GM13976 (cell line): ENCODE measurements around the gene LARP6.

Source experiments
- DNase-seq: peaks from one replicate; pipeline ENCODE4 v3.0.0; 2012; ENCODE audit warnings: low spot score
- CTCF ChIP-seq: IDR thresholded peaks from 2 replicates; pipeline ENCODE4 v1.5.1; 2012; ENCODE audit warnings: borderline replicate concordance, mild to moderate bottlenecking; ENCODE audit not compliant: insufficient read depth; ENCODE audit errors: extremely low read depth, missing control alignments, control extremely low read depth
- in situ Hi-C: fragments of 300-500 bp; cut with MboI; formaldehyde crosslinking; loops from one replicate; pipeline ENCODE4 v1.12.0; 2022; ENCODE audit warnings: low sequenced_read_pairs, mixed read lengths, inconsistent platforms; ENCODE audit not compliant: unreplicated experiment

The LARP6 gene

DNA sequence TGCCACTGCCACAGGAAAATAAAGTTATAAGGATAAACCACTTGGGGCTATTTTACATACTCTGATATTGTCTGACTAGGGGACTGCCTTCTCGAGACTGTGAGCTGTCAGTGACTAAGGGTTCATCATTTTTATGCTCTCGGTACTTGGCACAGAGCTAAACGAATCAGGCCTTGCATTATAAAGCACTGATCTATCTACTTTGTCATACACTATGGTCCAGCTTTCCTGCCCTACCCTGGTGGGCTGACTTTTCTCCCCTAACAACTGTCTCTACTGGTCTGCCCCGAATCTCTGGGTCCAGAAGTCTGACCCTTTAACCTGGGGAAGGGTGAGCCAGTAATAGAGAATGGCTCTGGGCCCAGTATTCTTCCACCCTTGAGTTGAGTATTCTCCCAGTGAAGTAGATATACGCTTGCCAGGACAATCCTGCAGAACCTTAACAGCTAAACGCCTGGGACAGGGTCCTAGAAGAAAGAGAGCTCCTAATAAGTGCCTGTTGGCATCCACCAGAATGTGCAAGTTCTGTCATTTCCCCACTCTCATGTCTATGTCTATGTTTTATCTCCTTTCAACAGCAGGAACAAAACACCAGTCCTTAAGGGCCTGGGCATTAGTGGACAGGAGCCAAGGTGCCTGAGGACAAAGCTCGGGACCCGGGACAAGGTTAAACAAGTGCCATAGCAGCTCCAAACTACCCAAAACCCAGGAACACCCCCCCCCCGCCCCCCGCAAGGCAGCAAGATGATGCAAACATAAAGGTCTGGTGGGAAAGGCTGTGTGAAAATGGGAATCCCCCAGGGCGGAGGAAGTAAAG, 1.2 kb downstream of the LARP6 start:
- in situ Hi-C loops = no loop called here
- DNase-seq = no peak
- no peak for TF ChIP-seq CTCF

GRCh38 chr15:70851889-70852288, 2.1 kb downstream of the LARP6 start:
- TF ChIP-seq CTCF = no peak
- in situ Hi-C loops = no loop called here
- DNase-seq = no peak

DNA sequence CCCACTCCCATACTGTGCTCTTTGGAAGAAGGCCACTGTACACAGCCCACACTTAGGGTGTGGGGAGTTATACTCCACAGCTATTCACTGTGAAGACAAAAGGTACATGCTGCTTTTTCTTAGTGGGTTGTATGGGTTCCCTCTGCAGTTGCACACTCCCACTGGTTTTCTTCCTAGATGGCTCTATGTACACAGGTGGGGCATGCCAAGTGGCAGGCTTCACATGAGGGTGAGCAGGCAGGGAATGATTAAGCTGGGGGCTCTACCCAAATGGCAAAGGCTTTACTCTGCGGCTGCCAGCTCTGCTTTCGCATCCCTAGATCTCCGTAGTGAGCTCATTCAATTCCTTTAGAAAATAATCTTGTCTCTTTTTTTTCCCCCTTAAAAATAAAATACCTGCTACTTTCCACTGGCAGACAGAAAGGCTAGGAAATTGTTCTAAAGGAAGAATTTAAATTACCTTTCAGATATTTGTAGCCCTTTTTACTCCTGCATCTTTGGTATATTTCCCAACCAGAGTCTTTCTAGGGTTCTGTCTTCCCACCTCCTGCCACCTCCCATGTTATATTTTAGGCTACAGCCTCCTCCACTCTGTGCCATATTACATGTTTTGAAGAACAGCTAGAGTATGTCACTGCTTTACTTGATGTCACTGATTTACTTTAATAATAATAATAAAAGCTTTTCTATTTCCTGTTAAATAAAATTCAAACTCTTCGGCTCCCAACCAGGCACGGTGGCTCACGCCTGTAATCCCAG, 8.2 kb downstream of the LARP6 start:
- DNase-seq = no peak
- no peak for TF ChIP-seq CTCF
- in situ Hi-C loops = loop anchor here (25.0 kb wide), 1 partner anchor 592 kb away; no protein-coding TSS in a partner anchor

GRCh38 chr15:70837476-70837875, 16.5 kb downstream of the LARP6 start:
- no peak for DNase-seq
- TF ChIP-seq CTCF = no peak
- in situ Hi-C loops = loop anchor here (25.0 kb wide), 1 partner anchor 600 kb away; no protein-coding TSS in a partner anchor

DNA sequence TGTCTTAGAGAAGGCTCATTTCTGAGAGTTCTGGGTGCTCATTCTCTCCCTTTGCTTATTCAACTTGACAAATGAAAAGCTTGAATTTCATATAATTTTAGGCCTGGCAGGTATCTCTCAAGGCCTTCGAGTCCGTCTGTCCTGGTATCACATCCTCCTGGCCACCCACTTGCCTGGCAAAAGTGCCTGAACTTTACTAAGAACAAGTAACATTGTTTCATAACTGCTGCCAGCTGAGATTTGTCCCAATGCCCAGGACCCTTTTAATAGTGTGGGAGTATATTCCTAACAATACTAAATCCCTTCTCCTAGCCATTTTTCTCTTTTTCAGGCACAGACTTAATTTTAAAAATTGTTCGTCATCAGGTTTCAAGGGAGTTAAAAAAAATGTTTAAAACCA, 18.1 kb downstream of the LARP6 start:
- TF ChIP-seq CTCF = no peak
- no peak for DNase-seq
- in situ Hi-C loops = loop anchor here (25.0 kb wide), 1 partner anchor 601 kb away; no protein-coding TSS in a partner anchor

DNA sequence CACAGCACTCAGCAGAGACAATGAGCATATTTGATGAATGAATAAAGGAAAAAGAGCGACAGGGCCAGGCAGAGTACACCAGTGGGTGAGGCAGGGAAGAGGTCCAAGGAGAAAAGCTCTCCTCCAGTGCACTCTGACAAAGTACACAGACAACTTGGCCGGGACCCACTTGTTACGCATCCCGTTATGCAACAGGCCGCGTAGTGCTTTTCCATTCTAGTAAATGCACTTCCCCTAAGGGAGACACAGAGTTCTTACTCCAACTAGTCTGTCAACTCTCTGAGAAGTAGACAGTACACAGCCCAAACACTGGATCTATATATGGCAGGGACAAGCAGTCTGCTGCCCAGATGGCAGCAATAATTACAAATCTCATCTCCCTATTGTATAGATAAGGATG, 18.5 kb downstream of the LARP6 start:
- in situ Hi-C loops = loop anchor here (25.0 kb wide), 1 partner anchor 602 kb away; no protein-coding TSS in a partner anchor
- no peak for DNase-seq

More for the DNA sequence above, 18.5 kb downstream of the LARP6 start:
- TF ChIP-seq CTCF = no peak
